ENCODE measurements around the gene ARL15. TPM values are rescaled to one million over a fixed set of nuclear protein-coding genes. Genes with fewer than 3 reads are reported as not detected.

Gene ARL15
- total and polyA plus RNA-seq, 2 of the 8 experiments (the other 6 are each of a cell fraction or from before 2014, with no cell fraction given) = 9.9 to 21.2 TPM

GRCh38 chr5:53944981-53945380 lies 365.4 kb downstream of the ARL15 start:
- Histone ChIP-seq H2BK15ac (ENCODE audit: low read length) (no peak overlapping the region), H2AK5ac (ENCODE audit: low read depth, low read length) (no peak overlapping the region), H2AFZ (ENCODE audit: low read length) (no peak overlapping the region), H3K36me3 (ENCODE audit: control insufficient read depth in 2 of 4, insufficient read depth in 4 of 4, low read length in 3 of 4) (no peaks in the 10 kb centered on the region), H3K4me1 (replicated peaks in 1 of 4; ENCODE audit: control insufficient read depth in 3 of 4, insufficient read depth in 4 of 4, low read length in 3 of 4) (peaks cover 0 to 8% (median 4%) of the 10 kb centered on the region in 4 experiments; a peak in 3 of 7 replicates), H3K23ac (ENCODE audit: insufficient read length) (no peak overlapping the region), H3K23me2 (ENCODE audit: low read depth, low read length) (no peaks in the 10 kb centered on the region; the same call in 1 of the 2 replicates), H3K14ac (ENCODE audit: insufficient read length) (no peak overlapping the region), H3K56ac (replicated peaks; ENCODE audit: insufficient read length, low read depth, low read length) (no peak overlapping the region), H4K5ac (ENCODE audit: insufficient read length, low read depth, low read length) (no peak overlapping the region), H3K27me3 (replicated peaks in 1 of 4; ENCODE audit: control insufficient read depth in 3 of 4, extremely low read depth in 1 of 4, insufficient read depth in 3 of 4, low read length in 3 of 4) (no peaks in the 10 kb centered on the region), H3K27ac (ENCODE audit: low read depth, low read length) (no peak overlapping the region), H3K79me2 (ENCODE audit: control insufficient read depth in 1 of 2, insufficient read depth in 2 of 2, low read length in 2 of 2) (no peaks in the 10 kb centered on the region), H3K18ac (ENCODE audit: extremely low read depth, low read length) (no peak overlapping the region), H3K9ac (replicated peaks in 1 of 4; ENCODE audit: extremely low read depth in 1 of 4, low read depth in 3 of 4, low read length in 3 of 4) (no peak overlapping the region; a peak in 1 of 7 replicates), H2BK20ac (ENCODE audit: low read length) (no peak overlapping the region), H4K91ac (replicated peaks; ENCODE audit: insufficient read length, low read length) (no peak overlapping the region), H3K4me3 (ENCODE audit: extremely low read depth in 1 of 4, insufficient read depth in 2 of 4, low read depth in 3 of 4, low read length in 4 of 4) (no peak overlapping the region), H3K4me2 (ENCODE audit: insufficient read depth in 1 of 2, low read depth in 2 of 2, low read length in 2 of 2) (no peak overlapping the region), H4K8ac (ENCODE audit: extremely low read depth, insufficient read depth, low read length) (no peak overlapping the region), H4K20me1 (replicated peaks in 1 of 2; ENCODE audit: control insufficient read depth in 1 of 2, insufficient read depth in 2 of 2, low read length in 2 of 2) (no peaks in the 10 kb centered on the region), H2BK12ac (ENCODE audit: low read depth, low read length) (no peak overlapping the region), H3K9me3 (ENCODE audit: insufficient read depth in 2 of 2, low read depth in 1 of 2, low read length in 1 of 2) (no peaks in the 10 kb centered on the region), H3K4ac (replicated peaks; ENCODE audit: insufficient read length, low read depth, low read length) (no peak overlapping the region), H3K79me1 (ENCODE audit: low read depth, low read length) (no peaks in the 10 kb centered on the region), H2BK5ac (ENCODE audit: low read depth, low read length) (no peak overlapping the region), H2BK120ac (replicated peaks; ENCODE audit: low read depth, low read length) (no peak overlapping the region)
- ChIA-PET CTCF (ENCODE audit: partially characterized antibody) (interaction anchor here (1.4 kb wide), 1 partner anchor 10 kb away, joined by 4 read pairs; no protein-coding TSS in a partner anchor), POLR2A (ENCODE audit: partially characterized antibody) (no interaction called here)
- DNase-seq (ENCODE audit: low read depth in 1 of 2, low spot score in 2 of 2) (no peak), FAIRE-seq (no peak)
- TF ChIP-seq USF2 (IDR thresholded peaks at IDR 0.05; ENCODE audit: low read length) (no peak), ZNF274 (IDR thresholded peaks at IDR 0.05; ENCODE audit: borderline replicate concordance, extremely low read depth, low read length) (no peak), TCF12 (IDR thresholded peaks at IDR 0.05; ENCODE audit: low read depth, low read length) (no peak), SAP30 (IDR thresholded peaks at IDR 0.05; ENCODE audit: insufficient read depth, insufficient replicate concordance, low read length) (no peak), ATF3 (IDR thresholded peaks at IDR 0.05; ENCODE audit: insufficient read depth, low read depth, low read length) (no peak), YY1 (IDR thresholded peaks at IDR 0.05; ENCODE audit: low read depth, low read length) (no peak), POLR2AphosphoS5 (IDR thresholded peaks at IDR 0.05; ENCODE audit: low read depth, low read length) (no peak)
- 85% methylated on average over 7 of the region's 7 CpGs; no CpG with 5 or more reads in 1 of the 2 experiments for WGBS, 2 experiments (ENCODE audit: extremely low coverage in 1 of 2, insufficient coverage in 1 of 2, insufficient read length in 1 of 2, insufficient replicate concordance in 2 of 2, low coverage in 1 of 2, low lambda C conversion rate in 2 of 2, missing lambda C conversion rate in 1 of 2)

All from H1 (cell line).